ENCODE results near the gene CUEDC2. TPM values are rescaled to one million over a fixed set of nuclear protein-coding genes. Genes with fewer than 3 reads are reported as not detected.

Gene CUEDC2
- total and polyA plus RNA-seq, 2 experiments from 2014 or later: 45.4 to 79.9 TPM

DNA sequence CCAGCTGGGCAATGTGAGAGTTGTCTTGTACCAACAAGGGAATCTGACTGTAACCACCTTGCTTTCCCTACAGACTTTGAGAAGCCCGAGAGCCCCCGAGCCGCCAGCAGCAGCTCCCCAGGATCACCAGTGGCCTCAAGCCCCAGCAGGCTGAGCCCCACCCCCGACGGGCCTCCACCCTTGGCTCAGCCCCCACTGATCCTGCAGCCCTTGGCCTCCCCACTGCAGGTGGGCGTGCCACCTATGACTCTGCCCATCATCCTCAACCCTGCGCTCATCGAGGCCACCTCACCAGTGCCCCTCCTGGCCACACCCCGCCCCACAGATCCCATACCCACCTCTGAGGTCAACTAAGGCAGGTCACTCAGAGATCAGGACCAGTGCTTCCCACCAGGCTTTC, 50.4 kb downstream of the CUEDC2 start:
- Histone ChIP-seq H3K4me1 (ENCODE audit: insufficient read depth) (no peaks in the 10 kb centered on the region), H3K36me3 (replicated peaks; ENCODE audit: insufficient read depth, low read depth) (no peaks in the 10 kb centered on the region)

DNA sequence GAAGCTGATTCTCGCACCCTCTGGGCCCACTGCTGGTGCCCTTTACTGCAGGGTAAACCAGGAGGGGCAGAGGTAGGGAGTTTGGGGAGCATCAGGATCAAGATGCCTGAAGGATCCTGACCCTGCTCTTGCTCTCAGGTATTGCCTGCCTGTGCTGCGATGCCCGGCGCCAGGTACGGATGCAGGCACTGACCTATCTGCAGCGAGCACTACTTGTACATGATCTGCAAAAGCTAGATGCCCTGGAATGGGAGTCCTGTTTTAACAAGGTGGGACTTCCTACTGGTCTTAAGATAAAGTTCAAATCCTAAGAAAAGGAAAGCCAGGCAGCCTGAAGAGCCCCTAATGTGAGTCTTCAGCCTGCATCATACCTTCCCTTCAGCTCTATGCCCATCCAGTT, 53.0 kb downstream of the CUEDC2 start:
- Histone ChIP-seq H3K27me3 (no peaks in the 10 kb centered on the region), H4K20me1 (ENCODE audit: insufficient read depth, poor library complexity, severe bottlenecking) (no peaks in the 10 kb centered on the region), H3K79me2 (no peaks in the 10 kb centered on the region), H3K36me3 (replicated peaks; ENCODE audit: insufficient read depth, low read depth) (no peaks in the 10 kb centered on the region), H3K4me3 (no peak overlapping the region), H3K4me1 (ENCODE audit: insufficient read depth) (no peaks in the 10 kb centered on the region), H2AFZ (no peak overlapping the region), H3K27ac (no peak overlapping the region), H3K9me3 (ENCODE audit: low read depth) (no peaks in the 10 kb centered on the region), H3K9me2 (replicated peaks; ENCODE audit: insufficient read depth) (no peaks in the 10 kb centered on the region), H3K4me2 (no peak overlapping the region)
- TF ChIP-seq EZH2phosphoT487 (IDR thresholded peaks at IDR 0.05; ENCODE audit: low read depth, severe bottlenecking, unreplicated experiment): no peak
- TF ChIP-seq, protein P1, sequence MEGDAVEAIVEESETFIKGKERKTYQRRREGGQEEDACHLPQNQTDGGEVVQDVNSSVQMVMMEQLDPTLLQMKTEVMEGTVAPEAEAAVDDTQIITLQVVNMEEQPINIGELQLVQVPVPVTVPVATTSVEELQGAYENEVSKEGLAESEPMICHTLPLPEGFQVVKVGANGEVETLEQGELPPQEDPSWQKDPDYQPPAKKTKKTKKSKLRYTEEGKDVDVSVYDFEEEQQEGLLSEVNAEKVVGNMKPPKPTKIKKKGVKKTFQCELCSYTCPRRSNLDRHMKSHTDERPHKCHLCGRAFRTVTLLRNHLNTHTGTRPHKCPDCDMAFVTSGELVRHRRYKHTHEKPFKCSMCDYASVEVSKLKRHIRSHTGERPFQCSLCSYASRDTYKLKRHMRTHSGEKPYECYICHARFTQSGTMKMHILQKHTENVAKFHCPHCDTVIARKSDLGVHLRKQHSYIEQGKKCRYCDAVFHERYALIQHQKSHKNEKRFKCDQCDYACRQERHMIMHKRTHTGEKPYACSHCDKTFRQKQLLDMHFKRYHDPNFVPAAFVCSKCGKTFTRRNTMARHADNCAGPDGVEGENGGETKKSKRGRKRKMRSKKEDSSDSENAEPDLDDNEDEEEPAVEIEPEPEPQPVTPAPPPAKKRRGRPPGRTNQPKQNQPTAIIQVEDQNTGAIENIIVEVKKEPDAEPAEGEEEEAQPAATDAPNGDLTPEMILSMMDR (IDR thresholded peaks at IDR 0.05; ENCODE audit: poor library complexity): no peak
- no peak for TF ChIP-seq EZH2 (IDR thresholded peaks at IDR 0.05; ENCODE audit: borderline replicate concordance)
- 99% methylated on average over 6 of the region's 6 CpGs for WGBS (ENCODE audit: low lambda C conversion rate, missing lambda C conversion rate)
- DNase-seq (ENCODE audit: low spot score): no peak

More for the DNA sequence above, 50.4 kb downstream of the CUEDC2 start:
- no peaks in the 10 kb centered on the region for H3K79me2 ChIP-seq
- no peak overlapping the region for H3K27ac ChIP-seq
- no peak for DNase-seq (ENCODE audit: low spot score)
- H4K20me1 ChIP-seq (ENCODE audit: insufficient read depth, poor library complexity, severe bottlenecking): no peaks in the 10 kb centered on the region
- 95% methylated on average over 9 of the region's 9 CpGs for WGBS (ENCODE audit: low lambda C conversion rate, missing lambda C conversion rate)
- H3K27me3 ChIP-seq: no peaks in the 10 kb centered on the region
- H3K9me3 ChIP-seq (ENCODE audit: low read depth): no peaks in the 10 kb centered on the region
- H3K4me3 ChIP-seq: no peak overlapping the region
- TF ChIP-seq, protein P1 (IDR thresholded peaks at IDR 0.05; ENCODE audit: poor library complexity): no peak
- TF ChIP-seq EZH2 (IDR thresholded peaks at IDR 0.05; ENCODE audit: borderline replicate concordance) (no peak), EZH2phosphoT487 (IDR thresholded peaks at IDR 0.05; ENCODE audit: low read depth, severe bottlenecking, unreplicated experiment) (no peak)
- H2AFZ ChIP-seq: no peak overlapping the region
- no peak overlapping the region for H3K4me2 ChIP-seq
- H3K9me2 ChIP-seq (replicated peaks; ENCODE audit: insufficient read depth): no peaks in the 10 kb centered on the region

DNA sequence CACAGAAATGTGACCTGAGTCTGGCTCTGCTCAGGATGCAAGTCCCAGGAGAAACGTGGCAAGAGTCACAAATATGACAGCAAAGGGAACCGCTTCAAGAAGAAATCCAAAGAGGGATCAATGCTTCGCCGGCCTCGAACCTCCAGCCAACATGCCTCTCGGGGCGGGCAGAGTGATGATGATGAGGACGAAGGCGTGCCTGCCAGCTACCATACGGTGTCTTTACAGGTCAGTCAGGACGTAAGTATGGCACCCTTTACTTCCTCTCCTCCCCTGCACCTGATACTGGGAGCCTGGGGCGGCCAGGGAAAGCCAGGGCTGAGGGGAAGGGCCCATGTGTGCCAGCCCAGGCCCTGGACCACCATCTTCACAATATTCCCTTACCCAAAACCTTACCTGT, 55.5 kb downstream of the CUEDC2 start:
- H3K4me1 ChIP-seq (ENCODE audit: insufficient read depth): no peaks in the 10 kb centered on the region
- WGBS (ENCODE audit: low lambda C conversion rate, missing lambda C conversion rate): 96% methylated on average over 12 of the region's 12 CpGs
- H3K36me3 ChIP-seq (replicated peaks; ENCODE audit: insufficient read depth, low read depth): no peaks in the 10 kb centered on the region

More for the DNA sequence above, 55.5 kb downstream of the CUEDC2 start:
- H3K4me3 ChIP-seq: no peak overlapping the region
- H3K9me2 ChIP-seq (replicated peaks; ENCODE audit: insufficient read depth): no peaks in the 10 kb centered on the region
- H3K27me3 ChIP-seq: no peaks in the 10 kb centered on the region
- H3K27ac ChIP-seq: no peak overlapping the region
- no peaks in the 10 kb centered on the region for H4K20me1 ChIP-seq (ENCODE audit: insufficient read depth, poor library complexity, severe bottlenecking)
- no peaks in the 10 kb centered on the region for H3K9me3 ChIP-seq (ENCODE audit: low read depth)
- H3K4me2 ChIP-seq: no peak overlapping the region
- TF ChIP-seq EZH2phosphoT487 (IDR thresholded peaks at IDR 0.05; ENCODE audit: low read depth, severe bottlenecking, unreplicated experiment) (no peak), EZH2 (IDR thresholded peaks at IDR 0.05; ENCODE audit: borderline replicate concordance) (no peak)
- TF ChIP-seq, protein P1 (IDR thresholded peaks at IDR 0.05; ENCODE audit: poor library complexity): no peak
- no peak for DNase-seq (ENCODE audit: low spot score)
- H3K79me2 ChIP-seq: no peaks in the 10 kb centered on the region
- H2AFZ ChIP-seq: no peak overlapping the region

All from hepatocyte (in vitro differentiated cells).